ENCODE results near the gene JAKMIP1. TPM values are rescaled to one million over a fixed set of nuclear protein-coding genes. Genes with fewer than 3 reads are reported as not detected.

The JAKMIP1 gene
- total and polyA plus RNA-seq, 2 of the 13 experiments (the other 11 are each of a cell fraction or from before 2014, with no cell fraction given): not detected

DNA sequence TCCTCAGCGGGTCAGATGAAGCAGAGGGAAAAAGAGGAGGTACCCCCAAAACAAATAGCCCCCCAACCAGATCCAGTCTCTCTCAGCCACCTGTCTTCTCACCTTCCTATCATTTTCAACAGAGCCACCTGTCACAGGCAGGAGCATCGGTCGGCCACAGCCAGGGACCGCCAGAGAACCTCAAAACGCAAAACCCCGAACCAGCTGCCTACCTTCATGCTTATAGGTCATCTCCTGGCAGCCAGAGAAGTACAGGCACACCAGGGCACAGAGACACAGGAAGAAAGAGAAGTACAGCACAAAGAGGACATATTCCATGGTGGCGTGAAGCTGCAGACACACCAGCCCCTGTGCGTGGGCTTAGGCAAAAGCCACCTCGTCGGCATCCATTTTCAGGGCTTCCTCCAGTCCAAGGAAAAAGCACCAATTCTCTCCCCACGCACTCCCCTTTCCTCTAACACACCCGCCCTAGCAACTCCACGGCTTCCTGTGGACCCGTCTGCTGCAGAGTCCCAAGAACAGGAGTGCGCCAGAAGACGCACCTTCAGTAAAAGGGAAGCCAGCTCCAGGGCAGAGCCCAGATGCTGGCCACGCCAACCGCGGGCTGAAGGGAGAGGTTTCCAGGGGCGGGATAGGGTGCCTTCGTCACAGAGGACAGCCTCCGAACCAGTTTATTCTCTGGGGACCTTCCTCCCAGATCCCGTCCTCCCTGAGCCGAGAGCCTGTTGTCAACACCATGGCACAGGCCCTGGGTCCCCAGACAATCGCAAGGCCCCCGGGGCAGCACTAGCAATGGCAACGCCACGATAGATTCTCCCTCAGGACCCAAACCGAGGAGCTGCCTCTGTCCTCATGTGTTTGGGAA, 130.3 kb downstream of the JAKMIP1 start (continued):
- TF ChIP-seq NCOR1 (IDR thresholded peaks at IDR 0.05; ENCODE audit: borderline replicate concordance, low read length) (no peak), CREBL2 (CRISPR knock-in tag; IDR thresholded peaks at IDR 0.05; ENCODE audit: borderline replicate concordance) (no peak), CERS6 (CRISPR knock-in tag; IDR thresholded peaks at IDR 0.05) (no peak), THAP7 (CRISPR knock-in tag; IDR thresholded peaks at IDR 0.05) (no peak)

DNA sequence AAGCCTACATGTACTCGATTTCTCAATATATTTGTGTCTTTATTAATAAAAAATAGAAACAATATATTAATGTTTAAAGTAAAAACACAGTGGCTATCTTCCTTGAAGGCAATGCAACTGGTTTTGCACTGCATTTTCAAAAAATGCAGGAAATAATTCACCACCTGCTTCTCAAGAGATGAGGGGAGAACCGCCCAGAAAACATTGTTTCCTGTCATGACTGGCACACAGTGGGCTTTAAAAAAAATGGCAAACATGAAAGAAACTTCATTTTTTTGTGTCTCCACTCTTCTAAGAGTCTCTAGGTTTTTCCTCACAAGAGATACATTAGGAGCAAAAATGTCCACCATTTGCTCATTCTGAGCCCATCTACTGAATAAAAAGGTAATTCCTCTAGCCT, 131.4 kb downstream of the JAKMIP1 start:
- ChIA-PET CTCF (ENCODE audit: low intra/inter-chr PET ratio, low total read pairs) (no interaction called here), POLR2A (no interaction called here)
- no peak for TF ChIP-seq ZC3H4 (CRISPR knock-in tag; IDR thresholded peaks at IDR 0.05; ENCODE audit: borderline replicate concordance)
- no peak for TF ChIP-seq MYPOP (CRISPR knock-in tag; IDR thresholded peaks at IDR 0.05)
- TF ChIP-seq U2AF2 (IDR thresholded peaks at IDR 0.05; ENCODE audit: low read depth, low read length): no peak
- no peak for TF ChIP-seq ZNF24 (IDR thresholded peaks at IDR 0.05)
- 19% methylated on average over 2 of the region's 2 CpGs for WGBS (ENCODE audit: low lambda C conversion rate)
- Histone ChIP-seq H3K79me2 (ENCODE audit: insufficient read depth, low read length) (no peaks in the 10 kb centered on the region), H3K9me3 (ENCODE audit: low read length) (no peaks in the 10 kb centered on the region), H3K27me3 (ENCODE audit: control insufficient read depth in 1 of 2, insufficient read depth in 2 of 2, low read length in 2 of 2) (peaks cover 0 to 23% of the 10 kb centered on the region in 2 experiments; a peak in 4 of 5 replicates), H2AFZ (ENCODE audit: low read length) (no peak overlapping the region), H4K20me1 (ENCODE audit: insufficient read depth, low read length) (no peaks in the 10 kb centered on the region), H3K36me3 (replicated peaks in 1 of 2; ENCODE audit: control insufficient read depth in 1 of 2, insufficient read depth in 2 of 2, low read length in 2 of 2) (no peaks in the 10 kb centered on the region), H3K4me2 (ENCODE audit: low read depth, low read length) (no peak overlapping the region), H3K27ac (ENCODE audit: extremely low read length, insufficient read depth, low read length) (no peak overlapping the region), H3K9ac (ENCODE audit: insufficient read depth, low read depth, low read length) (no peak overlapping the region), H3K4me3 (replicated peaks in 1 of 3; ENCODE audit: insufficient read depth in 1 of 3, low read depth in 2 of 3, low read length in 3 of 3) (no peak overlapping the region), H3K4me1 (ENCODE audit: insufficient read depth, low read length) (peaks cover 14% of the 10 kb centered on the region)
- in situ Hi-C loops (cut with HindIII; ENCODE audit: extremely low pct_ligation_motif_present, low pct_unique_long_range_greater_than_20kb) (no loop called here), intact Hi-C loops (cut with micrococcal nuclease; ENCODE audit: unreplicated experiment) (no loop called here)
- DNase-seq (ENCODE audit: low spot score): no peak
- no peak for ATAC-seq
- BruUV-seq (replicated peaks): no TSS peak
- no peak for FAIRE-seq
